GM18868 (cell line): Measurements from ENCODE around the gene CYP8B1.

Source experiments
- ATAC-seq: cut with Tn5 transposase; IDR thresholded peaks from one replicate; pipeline ENCODE4 v1.9.1; 2021; ENCODE audit warnings: mild to moderate bottlenecking, moderate library complexity; ENCODE audit not compliant: unreplicated experiment

Gene CYP8B1

DNA sequence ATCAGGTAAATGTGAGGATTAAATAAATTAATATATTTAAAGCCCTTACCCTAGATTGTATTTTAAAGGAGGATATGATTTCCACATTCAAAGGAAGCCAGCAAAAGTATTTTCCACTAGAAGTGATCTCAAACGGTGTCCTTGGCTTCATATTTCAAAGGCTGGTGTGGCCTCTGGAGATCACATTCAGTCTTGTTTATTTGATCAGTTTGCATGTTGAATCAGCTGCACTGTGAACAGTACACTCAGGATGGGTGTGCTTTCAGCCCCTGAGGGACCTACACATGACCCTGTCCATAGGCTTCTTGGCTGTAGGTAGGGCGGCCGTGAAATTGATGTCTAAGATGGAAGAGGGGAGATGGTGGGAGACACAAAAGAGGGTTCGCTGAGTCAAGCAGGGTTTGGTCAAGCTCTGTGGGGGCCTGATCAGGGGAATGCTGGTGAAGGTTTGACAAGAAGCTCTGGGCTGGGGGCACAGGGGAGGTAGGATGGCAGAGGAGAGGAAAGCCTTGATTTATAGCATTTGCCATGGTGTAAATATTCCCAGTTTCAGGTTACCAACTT is 21.9 kb downstream of the CYP8B1 start:
- no peak for ATAC-seq

DNA sequence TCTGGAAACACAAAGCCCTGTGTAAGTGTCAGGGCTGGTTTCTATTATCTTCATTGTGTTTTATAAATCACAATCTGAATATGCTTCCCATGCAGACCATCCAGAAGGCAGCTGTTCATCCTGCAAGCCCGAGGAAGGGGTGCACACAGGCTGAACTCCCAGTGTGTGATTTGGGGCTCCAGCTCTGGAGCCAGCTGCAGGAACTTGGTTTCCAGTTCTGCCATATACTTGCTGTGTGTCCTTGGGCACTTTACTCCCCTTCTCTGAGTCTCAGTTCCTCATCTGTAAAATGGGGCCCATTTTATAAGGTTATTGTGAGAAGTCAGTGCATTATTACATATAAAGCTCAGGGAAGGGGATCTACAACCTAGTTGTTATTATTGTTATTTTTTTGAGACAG is 22.6 kb downstream of the CYP8B1 start:
- ATAC-seq = no peak

DNA sequence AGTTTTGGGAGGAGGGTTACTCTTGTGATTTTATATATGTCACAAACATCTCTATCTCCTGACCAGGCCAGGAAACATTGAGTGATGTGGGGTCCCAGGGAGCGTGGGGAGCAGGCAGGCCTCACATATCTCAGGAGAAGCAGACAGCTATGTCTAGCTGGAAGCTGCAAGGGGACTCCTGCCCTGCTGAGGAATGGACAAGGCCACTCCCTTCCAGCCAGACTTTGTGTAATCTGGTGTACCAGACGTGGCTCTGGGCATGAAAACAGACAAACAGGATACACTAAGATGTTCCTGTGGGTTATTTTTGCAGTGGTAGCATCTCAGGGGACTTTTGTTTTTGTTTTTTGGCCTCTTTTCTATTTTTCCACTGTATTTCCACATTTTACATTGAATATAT is 23.2 kb downstream of the CYP8B1 start:
- no peak for ATAC-seq

DNA sequence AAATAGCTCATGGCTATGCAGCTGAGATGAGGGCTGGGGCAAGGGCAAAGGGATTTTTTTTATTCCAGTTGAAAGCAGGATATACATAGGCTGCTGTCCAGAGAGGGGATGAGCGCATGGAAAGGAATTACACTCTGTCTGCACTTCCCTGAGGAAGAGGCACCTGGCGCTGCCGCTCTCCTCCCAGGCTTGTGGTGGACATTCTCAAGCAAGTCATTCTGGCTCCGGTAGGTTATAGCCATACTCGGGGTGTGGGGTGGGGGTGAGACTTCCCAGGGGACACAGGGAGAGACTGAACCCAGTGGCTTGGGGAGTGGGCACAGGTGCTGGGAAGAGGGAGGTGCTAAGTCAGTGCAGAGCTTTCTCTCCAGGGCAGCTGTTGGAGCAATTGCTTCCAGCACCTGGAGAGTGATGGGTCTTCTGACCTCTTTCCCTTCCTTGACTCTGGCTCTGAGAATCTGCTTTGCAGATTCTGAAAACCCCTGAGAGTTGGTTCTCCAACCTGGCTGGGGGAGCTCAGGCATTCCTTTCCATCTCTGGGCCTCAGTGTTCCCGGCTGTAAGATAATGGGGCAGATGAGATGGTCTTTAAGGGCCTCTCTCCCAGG is 24.3 kb downstream of the CYP8B1 start:
- no peak for ATAC-seq

DNA sequence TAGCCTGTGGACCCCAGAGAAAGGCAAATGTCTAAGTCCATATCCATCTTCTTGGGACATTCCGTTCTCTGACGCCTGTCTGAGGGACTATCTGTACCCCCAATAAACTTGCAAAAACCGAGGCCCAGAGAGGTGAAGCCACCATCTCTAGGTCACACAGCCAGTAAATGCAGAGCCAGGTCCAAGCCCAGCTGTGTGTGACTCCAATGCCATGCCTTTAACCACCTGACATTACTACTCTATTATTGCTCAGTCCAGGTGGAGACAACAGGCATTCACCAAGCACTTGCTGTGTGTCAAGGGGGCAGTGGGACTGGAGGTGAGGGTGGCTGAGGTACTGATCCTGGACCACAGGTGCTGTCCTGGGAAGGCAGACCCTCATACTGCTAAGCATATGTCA is 25.4 kb downstream of the CYP8B1 start:
- ATAC-seq = no peak

DNA sequence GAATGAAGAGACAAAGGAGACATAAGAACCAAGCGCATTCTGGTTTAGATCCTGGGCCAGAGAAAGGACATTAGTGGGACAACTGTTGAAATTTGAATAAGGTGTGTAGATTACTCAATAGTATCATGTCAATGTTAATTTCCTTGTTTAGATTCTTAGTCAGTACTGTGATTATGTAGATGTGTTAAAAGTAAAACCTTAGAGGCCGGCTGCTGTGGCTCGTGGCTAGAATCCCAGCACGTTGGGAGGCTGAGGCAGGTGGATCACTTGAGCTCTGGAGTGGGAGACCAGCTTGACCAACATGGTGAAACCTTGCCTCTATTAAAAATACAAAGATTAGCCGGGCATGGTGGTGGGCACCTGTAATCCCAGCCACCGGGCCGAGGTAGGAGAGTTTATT is 26.7 kb downstream of the CYP8B1 start:
- ATAC-seq = no peak

DNA sequence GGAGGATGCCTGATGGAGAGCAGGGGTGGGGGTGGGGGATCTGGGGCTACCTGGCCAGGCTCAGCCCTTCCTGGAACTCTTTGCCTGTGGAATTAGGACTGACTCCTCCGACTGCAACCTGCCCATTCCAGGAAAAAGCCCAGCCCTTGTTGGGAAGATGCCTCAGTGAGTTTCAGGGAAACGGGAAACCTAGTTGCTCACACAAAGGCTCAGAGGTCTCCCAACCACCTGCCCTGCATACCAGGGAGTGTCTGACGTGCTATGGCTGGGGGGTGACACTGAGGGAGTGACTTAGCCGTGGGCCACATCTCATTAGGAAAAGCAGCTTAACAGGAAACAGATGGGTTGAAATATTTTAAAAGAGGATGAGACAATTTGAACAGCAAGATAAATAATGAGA is 27.9 kb downstream of the CYP8B1 start:
- no peak for ATAC-seq

DNA sequence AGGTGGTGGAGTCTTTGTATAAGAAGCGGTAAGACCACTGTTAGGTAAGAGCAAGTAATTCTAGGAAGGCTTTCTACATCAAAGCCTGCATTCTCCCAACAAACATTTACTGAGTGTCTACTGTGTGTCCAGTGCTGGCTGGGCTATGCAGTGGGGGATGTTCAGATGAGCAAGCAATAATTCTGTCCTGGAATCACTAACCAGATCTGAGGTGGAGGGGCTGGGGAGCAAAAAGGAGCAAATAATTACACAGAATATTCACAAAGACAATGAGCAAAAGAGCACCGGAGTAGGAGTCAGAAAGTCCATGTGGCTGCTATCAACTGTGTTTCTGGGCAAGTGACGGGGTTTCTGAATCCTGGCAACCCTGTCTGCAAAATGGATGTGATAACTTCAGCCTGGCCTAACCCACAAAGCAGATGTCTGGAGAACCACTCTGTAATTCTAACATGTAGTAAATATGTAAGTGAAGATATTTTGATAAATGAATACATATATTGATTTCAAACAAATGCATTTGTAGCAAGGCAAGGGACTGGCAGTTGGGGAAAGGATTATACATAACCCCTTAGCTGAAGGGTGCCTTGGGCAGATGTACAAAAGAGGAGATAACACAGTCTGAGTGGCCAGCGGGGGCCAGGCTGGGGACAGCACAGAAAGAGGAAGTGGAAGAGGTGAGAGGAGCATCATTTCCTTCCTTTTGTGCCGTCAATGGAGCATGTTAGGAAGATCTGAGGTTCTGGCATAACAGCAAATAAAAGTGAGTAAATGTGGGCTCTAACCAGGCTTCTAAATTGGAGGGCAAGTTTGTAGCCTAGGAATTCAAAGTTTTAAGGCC is 28.8 kb downstream of the CYP8B1 start:
- peak; percentile 68 for ATAC-seq

DNA sequence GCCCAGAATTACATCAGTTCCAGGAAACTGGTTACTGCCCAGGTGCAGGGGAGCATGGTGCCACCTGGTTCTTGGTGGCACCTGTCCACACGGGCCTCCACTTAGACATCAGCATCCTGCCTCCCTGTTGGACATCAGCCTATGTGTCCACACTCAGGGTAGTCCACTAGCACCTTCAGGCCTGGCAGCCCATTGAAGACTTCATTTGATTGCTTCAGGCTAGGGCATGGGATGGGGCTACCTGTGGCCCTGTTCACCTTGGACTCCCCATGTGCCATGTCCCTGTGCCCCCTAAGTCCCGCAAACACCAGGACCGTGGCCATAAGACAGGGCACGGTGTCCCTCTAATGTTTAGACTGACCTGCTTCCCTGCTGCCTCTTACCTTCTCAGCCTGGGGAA is 30.9 kb downstream of the CYP8B1 start:
- ATAC-seq = no peak

DNA sequence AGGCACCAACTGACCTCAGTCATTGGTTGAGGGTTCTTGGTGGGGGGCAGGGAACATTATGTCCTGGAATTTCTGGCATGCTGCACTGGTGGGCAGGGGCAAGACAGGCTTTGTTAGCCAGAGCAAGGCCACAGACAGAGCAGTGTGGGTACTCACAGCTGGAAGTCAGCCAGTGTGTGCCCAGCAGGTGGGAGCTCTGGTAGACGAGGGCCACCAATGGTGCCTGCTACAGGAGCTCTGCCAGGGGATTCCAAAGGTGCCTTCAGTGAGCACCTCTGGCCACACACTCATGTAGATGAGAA is 31.3 kb downstream of the CYP8B1 start:
- ATAC-seq = no peak

DNA sequence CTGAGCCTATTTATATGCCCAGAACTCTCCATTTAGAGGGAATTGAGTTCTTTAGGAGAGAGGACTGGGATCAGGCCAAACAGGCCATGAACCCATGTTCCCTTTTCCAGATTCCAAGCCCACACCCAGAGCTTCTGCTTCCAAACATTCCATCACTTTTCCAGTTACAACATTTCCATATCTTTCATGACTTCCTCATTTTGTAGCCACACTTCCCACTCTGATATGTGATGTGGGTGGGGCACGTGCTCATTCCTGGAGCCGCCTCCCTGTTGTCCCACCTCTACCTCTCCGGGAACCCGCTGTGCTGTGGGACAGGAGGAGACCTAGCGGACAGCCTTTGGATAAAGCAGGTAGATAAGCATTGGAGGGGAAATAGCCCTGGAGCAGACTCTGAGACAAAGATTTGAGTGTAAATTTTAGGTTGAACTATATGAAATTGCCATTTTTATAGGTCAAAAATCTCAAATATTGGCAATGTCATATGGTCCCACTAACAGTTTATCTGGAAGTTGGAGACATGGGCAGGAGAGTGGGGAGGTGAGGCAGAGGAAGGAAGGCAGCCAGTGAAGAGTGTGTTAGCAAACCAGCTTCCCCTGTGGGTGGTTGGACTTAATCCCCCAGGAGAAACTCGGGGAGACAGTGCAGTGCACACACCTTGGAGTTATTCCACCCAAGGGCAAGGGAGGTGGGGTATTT is 31.8 kb downstream of the CYP8B1 start:
- no peak for ATAC-seq

DNA sequence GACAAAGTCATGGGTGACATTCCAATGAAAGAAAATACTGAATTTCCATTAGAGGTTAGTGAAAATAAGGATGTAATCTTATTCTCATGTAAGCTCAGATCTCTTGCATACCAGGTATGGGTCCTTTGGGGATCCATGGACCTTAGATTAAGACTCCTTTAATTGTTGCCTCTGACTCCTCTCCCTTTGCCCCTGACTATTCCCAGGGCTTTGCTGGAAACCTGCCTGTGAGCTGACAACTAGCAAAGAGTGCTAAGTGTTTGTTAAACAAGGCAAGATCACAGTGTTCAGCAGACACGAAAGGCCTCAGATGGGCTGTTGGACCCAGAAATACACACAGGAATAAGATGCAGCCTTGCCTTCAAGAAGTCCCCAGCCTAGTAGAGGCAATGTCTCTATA is 34.3 kb downstream of the CYP8B1 start:
- no peak for ATAC-seq

DNA sequence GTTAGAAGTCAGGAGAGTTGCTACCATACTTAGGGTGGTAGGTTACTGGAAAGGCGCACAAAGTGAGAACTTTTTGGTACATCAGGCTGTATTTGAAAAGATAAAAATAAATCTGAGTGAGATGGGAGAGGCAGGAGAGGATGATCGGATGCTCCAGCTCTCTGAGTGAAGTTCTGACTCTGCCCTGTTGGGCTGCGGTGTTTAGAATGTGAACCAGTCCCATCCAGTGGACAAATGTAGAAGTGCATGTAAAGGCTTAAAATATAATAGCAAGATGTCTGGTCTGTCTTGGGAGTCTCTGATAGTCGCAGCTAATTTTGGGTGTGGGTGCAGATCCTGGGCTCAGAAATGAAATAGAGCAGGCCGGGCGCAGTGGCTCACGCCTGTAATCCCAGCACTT is 36.1 kb downstream of the CYP8B1 start:
- peak; percentile 100 for ATAC-seq

DNA sequence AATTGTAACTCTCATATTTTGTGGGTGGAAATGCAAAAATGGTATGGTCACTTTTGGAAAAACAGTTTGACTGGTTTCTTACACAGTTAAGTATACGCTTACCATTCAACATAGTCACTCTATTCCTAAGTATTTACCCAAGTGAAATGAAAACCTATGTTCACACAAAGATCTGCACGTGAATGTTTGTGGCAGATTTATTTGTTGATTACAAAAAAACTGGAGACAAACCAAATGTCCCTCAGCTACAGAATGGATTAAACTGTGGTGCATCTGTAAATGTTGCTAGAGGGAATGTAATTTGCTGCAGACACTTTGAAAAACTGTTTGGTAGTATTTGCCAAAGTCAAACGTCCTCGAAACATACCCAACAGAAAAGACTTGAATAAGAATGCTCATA is 37.1 kb downstream of the CYP8B1 start:
- no peak for ATAC-seq

DNA sequence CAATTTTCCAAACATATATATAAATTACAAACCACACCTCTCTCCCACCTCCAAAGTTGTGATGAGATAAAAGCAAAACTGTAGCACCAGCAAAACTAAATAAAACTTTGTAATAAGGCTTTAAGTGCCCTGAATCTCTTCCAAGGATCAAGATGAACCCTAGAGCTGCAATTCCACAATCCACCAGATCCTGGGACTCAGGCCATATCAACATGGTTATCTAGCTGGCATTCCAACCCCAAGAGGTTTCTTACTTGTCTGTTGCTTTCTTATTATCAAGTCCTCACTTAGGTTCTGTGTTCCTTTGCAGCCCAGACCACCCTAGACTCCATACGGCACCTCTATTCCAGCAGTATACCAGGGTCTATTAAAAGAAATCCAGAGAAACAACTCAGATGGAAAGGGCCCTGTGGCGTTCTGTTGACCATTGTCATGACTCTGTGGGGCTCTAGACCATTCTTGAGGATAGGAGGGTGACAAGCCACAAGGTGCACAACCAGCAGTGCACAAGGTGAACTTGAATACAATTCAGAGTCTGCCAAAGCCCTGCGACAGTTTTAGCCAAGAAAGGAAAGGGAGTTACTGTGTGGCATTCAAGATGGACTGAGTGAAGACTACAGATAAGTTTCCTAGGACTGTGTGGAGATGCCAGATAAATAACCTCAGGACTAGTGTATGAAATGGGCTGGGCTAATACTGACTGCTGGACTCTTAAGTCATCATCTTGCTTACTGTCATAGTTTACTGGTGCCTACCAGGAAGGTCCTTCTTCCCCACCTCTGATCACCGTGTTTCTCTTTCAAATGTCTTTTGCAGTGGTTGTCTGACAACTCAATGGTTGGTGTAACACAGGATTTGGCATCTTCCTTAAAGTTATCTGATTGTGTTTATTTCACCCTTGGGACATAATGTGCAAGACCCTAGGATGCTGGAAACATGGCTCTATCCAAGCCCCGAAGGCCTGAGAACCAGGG is 39.2 kb downstream of the CYP8B1 start:
- no peak for ATAC-seq

DNA sequence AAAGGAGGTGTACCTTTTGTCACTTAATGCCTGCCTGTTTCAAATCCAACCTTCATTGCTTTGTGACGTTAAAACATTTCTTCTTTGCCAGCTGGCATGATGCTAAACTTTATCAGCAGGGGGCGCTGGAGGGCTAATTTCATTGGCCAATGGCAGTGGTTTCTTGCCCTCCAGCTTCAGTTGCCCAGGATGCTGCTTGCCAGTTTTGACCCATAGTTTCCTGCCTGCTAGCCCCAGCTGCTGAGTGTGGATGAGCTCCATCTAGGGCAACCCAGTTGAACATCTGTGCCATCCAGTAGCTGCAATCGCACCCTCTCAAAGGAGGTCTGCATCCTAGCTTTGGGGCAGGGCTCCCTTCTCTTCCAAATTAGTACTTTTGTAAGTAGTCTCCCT is 44.4 kb downstream of the CYP8B1 start:
- ATAC-seq = peak; percentile 79

DNA sequence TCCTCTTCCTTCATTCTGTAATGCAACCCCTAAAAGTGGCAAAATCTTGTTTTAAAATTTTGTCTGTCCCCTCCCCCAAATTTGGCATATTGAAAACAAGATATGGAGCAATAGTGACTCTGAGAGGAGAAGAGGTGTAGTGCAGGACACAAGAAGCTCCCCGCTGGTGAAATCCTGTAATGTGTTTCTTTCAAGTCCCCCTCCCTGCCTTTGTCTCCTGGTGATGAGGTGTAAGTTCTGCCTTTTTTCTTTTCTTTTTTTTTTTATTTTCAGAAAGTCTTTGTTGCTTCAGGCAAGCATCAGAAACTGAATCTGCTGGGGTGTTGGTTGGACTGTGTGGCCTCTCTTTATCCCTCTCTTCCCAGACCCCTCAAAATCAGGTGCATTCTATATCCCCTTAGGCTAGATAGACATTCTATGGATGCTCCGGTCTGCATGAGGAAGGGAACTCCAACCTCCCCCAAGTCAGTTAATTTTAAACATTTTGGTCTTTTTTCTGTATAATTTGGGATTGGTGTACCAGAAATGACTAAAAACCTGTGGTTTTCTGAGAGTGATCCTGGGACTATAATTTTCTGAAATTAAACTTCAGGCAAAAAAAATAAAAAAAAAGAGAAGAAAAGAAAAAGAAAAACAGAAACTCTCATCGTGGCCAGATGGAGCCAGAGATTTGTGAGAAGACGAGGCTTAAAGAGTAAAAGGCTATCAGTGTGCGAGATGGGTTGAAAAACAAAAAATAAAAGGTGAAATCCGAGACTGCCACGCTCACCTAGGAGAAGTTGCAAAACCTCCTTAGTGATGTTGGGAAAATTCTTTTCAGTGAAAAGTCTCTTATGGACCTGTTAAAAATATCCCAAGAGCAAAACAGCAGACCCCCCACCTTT is 45.0 kb downstream of the CYP8B1 start:
- ATAC-seq = no peak

DNA sequence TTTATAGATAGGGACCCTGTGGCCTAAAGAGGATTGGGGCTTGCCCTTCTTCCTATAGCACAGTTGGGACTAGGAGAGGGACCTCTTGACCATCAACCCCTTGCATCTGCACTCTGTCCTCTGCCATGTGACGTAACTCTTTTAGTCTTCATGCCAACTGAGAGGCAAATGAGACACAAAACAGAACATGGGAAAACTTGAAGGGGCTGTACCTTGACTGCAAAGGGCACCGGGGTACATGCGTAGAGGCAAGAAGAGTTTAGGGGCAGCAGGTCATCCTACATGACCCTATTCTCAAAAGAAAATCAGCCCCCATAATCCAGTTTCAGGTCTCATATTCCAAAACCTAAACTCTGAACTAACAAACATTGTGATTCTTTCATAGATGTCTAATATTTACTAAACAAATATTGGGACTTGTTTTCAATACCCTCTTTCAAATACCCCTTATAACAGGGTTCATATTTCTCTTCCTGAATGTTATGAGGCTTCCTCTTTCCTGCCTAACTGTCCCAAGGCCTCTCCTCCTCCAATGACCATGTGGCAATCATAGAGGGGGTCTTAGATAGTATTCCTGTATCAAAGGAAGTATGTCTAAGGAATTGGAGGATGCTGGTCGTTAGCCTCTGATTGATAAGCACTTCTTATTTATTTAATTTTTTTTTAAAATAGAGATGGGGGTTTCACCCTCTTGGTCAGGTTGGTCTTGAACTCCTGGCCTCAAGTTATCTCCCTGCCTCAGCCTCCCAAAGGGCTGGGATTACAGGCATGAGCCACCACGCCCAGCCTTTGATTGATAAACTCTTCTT is 45.8 kb downstream of the CYP8B1 start:
- ATAC-seq = no peak

DNA sequence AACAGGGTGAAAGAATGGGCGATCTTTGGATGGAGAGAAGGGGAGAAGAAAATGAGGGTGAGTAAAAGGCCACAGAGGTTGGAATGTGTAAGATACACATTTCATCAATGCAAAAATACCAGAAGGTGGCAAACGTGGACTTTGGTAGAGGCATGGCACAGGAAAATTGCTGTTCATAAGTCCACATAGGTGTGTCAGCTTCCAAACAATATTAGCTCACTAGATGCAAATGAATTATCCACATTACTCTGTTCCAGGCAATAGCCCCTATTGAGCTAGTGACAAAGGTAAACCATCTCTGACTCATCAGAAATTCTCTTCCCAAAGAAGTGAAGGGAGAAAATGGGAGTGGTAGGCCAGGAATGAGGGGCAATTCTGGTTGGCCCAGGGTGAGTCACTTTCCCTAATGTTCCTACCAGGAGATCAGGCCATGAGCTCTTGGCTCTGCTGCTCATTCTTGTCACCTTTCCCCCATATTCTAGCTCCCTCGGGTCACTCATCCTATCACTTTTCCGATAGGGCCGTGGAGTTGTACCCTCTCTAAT is 46.5 kb downstream of the CYP8B1 start:
- ATAC-seq = no peak
